Measurements from ENCODE around the gene ADAM12.

The ADAM12 gene

GRCh38 chr10:126208726-126209302, 179.5 kb downstream of the ADAM12 start:
- Histone ChIP-seq H3K4me2 (ENCODE audit: low read length) (no peak overlapping the region), H2BK120ac (ENCODE audit: insufficient read depth, low read length, poor library complexity) (no peak overlapping the region), H3K79me2 (ENCODE audit: control insufficient read depth, insufficient read depth, low read length, poor library complexity) (no peaks in the 10 kb centered on the region), H2BK5ac (ENCODE audit: low read depth, low read length, poor library complexity) (no peak overlapping the region), H3K18ac (ENCODE audit: low read length) (no peak overlapping the region), H3K27ac (ENCODE audit: low read depth, low read length) (no peak overlapping the region), H3K4me1 (ENCODE audit: control insufficient read depth in 1 of 2, insufficient read depth in 2 of 2, low read length in 2 of 2) (no peaks in the 10 kb centered on the region), H3K14ac (ENCODE audit: low read length) (no peak overlapping the region), H3K36me3 (ENCODE audit: control insufficient read depth in 1 of 2, insufficient read depth in 2 of 2, low read length in 2 of 2) (no peaks in the 10 kb centered on the region), H2AK5ac (ENCODE audit: low read length) (no peak overlapping the region), H4K91ac (ENCODE audit: low read depth, low read length) (no peak overlapping the region), H3K23ac (ENCODE audit: low read length) (no peak overlapping the region), H3K79me1 (ENCODE audit: low read length) (no peaks in the 10 kb centered on the region), H3K4ac (ENCODE audit: low read depth, low read length) (no peak overlapping the region), H4K12ac (ENCODE audit: low read depth, low read length) (no peak overlapping the region), H3K27me3 (ENCODE audit: insufficient read depth, low read length) (no peaks in the 10 kb centered on the region), H3K9ac (ENCODE audit: low read length) (no peak overlapping the region), H3K9me3 (ENCODE audit: insufficient read depth, low read depth, low read length) (no peaks in the 10 kb centered on the region), H3K4me3 (ENCODE audit: low read depth, low read length) (no peak overlapping the region), H2AFZ (ENCODE audit: insufficient read depth, low read length, poor library complexity) (no peak overlapping the region), H2BK12ac (ENCODE audit: low read length) (no peak overlapping the region), H4K8ac (ENCODE audit: low read depth, low read length) (no peak overlapping the region)
- no CpG with 5 or more reads among the region's 4 CpGs for WGBS (ENCODE audit: extremely low coverage, insufficient coverage, insufficient read length)
- DNase-seq: no peak

- H3K36me3 ChIP-seq (ENCODE audit: control insufficient read depth in 1 of 2, insufficient read depth in 2 of 2, low read length in 2 of 2): no peaks in the 10 kb centered on the region
- no peak overlapping the region for H3K27ac ChIP-seq (ENCODE audit: low read depth, low read length)
- no peaks in the 10 kb centered on the region for H3K9me3 ChIP-seq (ENCODE audit: insufficient read depth, low read depth, low read length)
- H3K4me1 ChIP-seq (ENCODE audit: control insufficient read depth in 1 of 2, insufficient read depth in 2 of 2, low read length in 2 of 2): no peaks in the 10 kb centered on the region
- no peak overlapping the region for H4K91ac ChIP-seq (ENCODE audit: low read depth, low read length)
- H2AFZ ChIP-seq (ENCODE audit: insufficient read depth, low read length, poor library complexity): no peak overlapping the region
- no peak overlapping the region for H3K4me3 ChIP-seq (ENCODE audit: low read depth, low read length)
- H4K8ac ChIP-seq (ENCODE audit: low read depth, low read length): no peak overlapping the region
- no peak overlapping the region for H3K23ac ChIP-seq (ENCODE audit: low read length)
- no peaks in the 10 kb centered on the region for H3K79me1 ChIP-seq (ENCODE audit: low read length)
- H2BK5ac ChIP-seq (ENCODE audit: low read depth, low read length, poor library complexity): no peak overlapping the region
- H2AK5ac ChIP-seq (ENCODE audit: low read length): no peak overlapping the region
- H3K79me2 ChIP-seq (ENCODE audit: control insufficient read depth, insufficient read depth, low read length, poor library complexity): no peaks in the 10 kb centered on the region
- no peaks in the 10 kb centered on the region for H3K27me3 ChIP-seq (ENCODE audit: insufficient read depth, low read length)
- no peak overlapping the region for H2BK120ac ChIP-seq (ENCODE audit: insufficient read depth, low read length, poor library complexity)
- H3K18ac ChIP-seq (ENCODE audit: low read length): no peak overlapping the region
- H4K12ac ChIP-seq (ENCODE audit: low read depth, low read length): no peak overlapping the region
- no peak overlapping the region for H3K9ac ChIP-seq (ENCODE audit: low read length)
- H3K4me2 ChIP-seq (ENCODE audit: low read length): no peak overlapping the region
- DNase-seq: no peak
- H2BK12ac ChIP-seq (ENCODE audit: low read length): no peak overlapping the region
- no peak overlapping the region for H3K14ac ChIP-seq (ENCODE audit: low read length)
- WGBS (ENCODE audit: extremely low coverage, insufficient coverage, insufficient read length): no CpG with 5 or more reads among the region's 1 CpG
- H3K4ac ChIP-seq (ENCODE audit: low read depth, low read length): no peak overlapping the region
Measured at GRCh38 chr10:126207851-126208250, 180.4 kb downstream of the ADAM12 start.

- no peak overlapping the region for H4K8ac ChIP-seq (ENCODE audit: low read depth, low read length)
- no peak overlapping the region for H3K14ac ChIP-seq (ENCODE audit: low read length)
- H2AK5ac ChIP-seq (ENCODE audit: low read length): no peak overlapping the region
- H3K4me3 ChIP-seq (ENCODE audit: low read depth, low read length): no peak overlapping the region
- no peak overlapping the region for H2BK120ac ChIP-seq (ENCODE audit: insufficient read depth, low read length, poor library complexity)
- no peaks in the 10 kb centered on the region for H3K4me1 ChIP-seq (ENCODE audit: control insufficient read depth in 1 of 2, insufficient read depth in 2 of 2, low read length in 2 of 2)
- H3K9me3 ChIP-seq (ENCODE audit: insufficient read depth, low read depth, low read length): no peaks in the 10 kb centered on the region
- H3K27me3 ChIP-seq (ENCODE audit: insufficient read depth, low read length): no peaks in the 10 kb centered on the region
- whole genome bisulfite sequencing (ENCODE audit: extremely low coverage, insufficient coverage, insufficient read length): no CpG with 5 or more reads among the region's 3 CpGs
- no peak overlapping the region for H3K4me2 ChIP-seq (ENCODE audit: low read length)
- H4K91ac ChIP-seq (ENCODE audit: low read depth, low read length): no peak overlapping the region
- no peak overlapping the region for H3K27ac ChIP-seq (ENCODE audit: low read depth, low read length)
- no peak overlapping the region for H2BK5ac ChIP-seq (ENCODE audit: low read depth, low read length, poor library complexity)
- no peaks in the 10 kb centered on the region for H3K79me2 ChIP-seq (ENCODE audit: control insufficient read depth, insufficient read depth, low read length, poor library complexity)
- H4K12ac ChIP-seq (ENCODE audit: low read depth, low read length): no peak overlapping the region
- no peak overlapping the region for H3K4ac ChIP-seq (ENCODE audit: low read depth, low read length)
- no peaks in the 10 kb centered on the region for H3K36me3 ChIP-seq (ENCODE audit: control insufficient read depth in 1 of 2, insufficient read depth in 2 of 2, low read length in 2 of 2)
- DNase-seq: no peak
- H2AFZ ChIP-seq (ENCODE audit: insufficient read depth, low read length, poor library complexity): no peak overlapping the region
- H3K79me1 ChIP-seq (ENCODE audit: low read length): no peaks in the 10 kb centered on the region
- no peak overlapping the region for H3K18ac ChIP-seq (ENCODE audit: low read length)
- no peak overlapping the region for H3K9ac ChIP-seq (ENCODE audit: low read length)
- no peak overlapping the region for H3K23ac ChIP-seq (ENCODE audit: low read length)
- H2BK12ac ChIP-seq (ENCODE audit: low read length): no peak overlapping the region
Measured at GRCh38 chr10:126207313-126207771, 180.9 kb downstream of the ADAM12 start.

- Histone ChIP-seq H3K27ac (ENCODE audit: low read depth, low read length) (no peak overlapping the region), H4K12ac (ENCODE audit: low read depth, low read length) (no peak overlapping the region), H2BK120ac (ENCODE audit: insufficient read depth, low read length, poor library complexity) (no peak overlapping the region), H3K4me3 (ENCODE audit: low read depth, low read length) (no peak overlapping the region), H3K4ac (ENCODE audit: low read depth, low read length) (no peak overlapping the region), H3K27me3 (ENCODE audit: insufficient read depth, low read length) (no peaks in the 10 kb centered on the region), H2AFZ (ENCODE audit: insufficient read depth, low read length, poor library complexity) (no peak overlapping the region), H3K14ac (ENCODE audit: low read length) (no peak overlapping the region), H2AK5ac (ENCODE audit: low read length) (no peak overlapping the region), H3K9me3 (ENCODE audit: insufficient read depth, low read depth, low read length) (no peaks in the 10 kb centered on the region), H3K23ac (ENCODE audit: low read length) (no peak overlapping the region), H3K4me2 (ENCODE audit: low read length) (no peak overlapping the region), H3K4me1 (ENCODE audit: control insufficient read depth in 1 of 2, insufficient read depth in 2 of 2, low read length in 2 of 2) (no peaks in the 10 kb centered on the region), H4K8ac (ENCODE audit: low read depth, low read length) (no peak overlapping the region), H2BK5ac (ENCODE audit: low read depth, low read length, poor library complexity) (no peak overlapping the region), H3K79me1 (ENCODE audit: low read length) (no peaks in the 10 kb centered on the region), H3K9ac (ENCODE audit: low read length) (no peak overlapping the region), H2BK12ac (ENCODE audit: low read length) (no peak overlapping the region), H3K79me2 (ENCODE audit: control insufficient read depth, insufficient read depth, low read length, poor library complexity) (no peaks in the 10 kb centered on the region), H3K18ac (ENCODE audit: low read length) (no peak overlapping the region), H4K91ac (ENCODE audit: low read depth, low read length) (no peak overlapping the region), H3K36me3 (ENCODE audit: control insufficient read depth in 1 of 2, insufficient read depth in 2 of 2, low read length in 2 of 2) (no peaks in the 10 kb centered on the region)
- no peak for DNase-seq
- WGBS (ENCODE audit: extremely low coverage, insufficient coverage, insufficient read length): no CpG with 5 or more reads among the region's 1 CpG
Measured at GRCh38 chr10:126205486-126206205, 182.6 kb downstream of the ADAM12 start.

Measured in trophoblast cell (in vitro differentiated cells and primary cell).